Stimulated activated CD4-positive, alpha-beta T cell treated with anti-CD3 and anti-CD28 coated beads, TNF-alpha, amount 100 ng/mL, for 24 hours (primary cell): ENCODE measurements around the gene TBC1D22B.
"Not testable (repeated sequence)": the region's sequence is repeated elsewhere in the genome, so short reads cannot be mapped to it uniquely, and the experiment has no call there.

Experiments
- DNase-seq, 3 experiments: peaks; one replicate each; pipeline ENCODE4 v3.0.0-alpha.2; 2020; ENCODE audit warnings: low read depth in 3 of 3

The TBC1D22B gene

GRCh38 chr6:37265860-37266259, 8.3 kb downstream of the TBC1D22B start:
- no peak for DNase-seq

GRCh38 chr6:37269105-37269504, 11.5 kb downstream of the TBC1D22B start:
- DNase-seq, result no peak

DNA sequence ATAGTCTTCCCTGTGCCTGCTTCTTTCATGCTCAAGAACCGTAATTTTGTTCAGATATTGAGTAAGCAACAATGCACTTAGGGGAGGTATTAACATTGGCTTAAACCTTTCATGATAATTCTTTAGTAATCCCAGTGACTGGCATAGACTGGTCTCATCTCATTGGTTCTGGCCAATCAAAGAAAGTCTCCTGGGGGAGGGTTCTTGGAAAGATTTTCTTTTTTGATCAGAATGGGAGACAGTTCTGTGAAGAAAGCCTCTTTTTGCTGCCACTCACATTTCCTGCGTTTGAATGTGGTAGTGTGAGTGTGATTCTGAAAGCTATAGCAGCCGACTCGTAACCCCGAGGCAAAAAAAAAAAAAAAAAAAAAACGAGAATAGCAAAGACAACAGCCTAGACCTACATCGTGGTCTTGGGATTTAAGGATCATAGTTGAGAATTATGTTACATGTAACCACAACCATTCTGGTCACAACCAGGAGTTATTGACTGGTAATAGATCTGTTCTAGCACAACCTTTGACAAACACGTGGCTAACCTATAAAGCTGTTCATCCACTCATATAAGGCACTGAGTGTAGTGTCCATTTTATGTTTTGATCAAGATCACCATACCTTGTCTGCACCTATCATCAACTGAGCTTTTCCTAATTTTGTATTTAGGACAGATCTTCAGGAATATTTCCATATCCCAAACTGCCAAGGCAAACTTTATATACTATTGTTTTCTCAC, 15.4 kb downstream of the TBC1D22B start:
- DNase-seq, result no peak

GRCh38 chr6:37273690-37274089, 16.1 kb downstream of the TBC1D22B start:
- DNase-seq, result no peak

DNA sequence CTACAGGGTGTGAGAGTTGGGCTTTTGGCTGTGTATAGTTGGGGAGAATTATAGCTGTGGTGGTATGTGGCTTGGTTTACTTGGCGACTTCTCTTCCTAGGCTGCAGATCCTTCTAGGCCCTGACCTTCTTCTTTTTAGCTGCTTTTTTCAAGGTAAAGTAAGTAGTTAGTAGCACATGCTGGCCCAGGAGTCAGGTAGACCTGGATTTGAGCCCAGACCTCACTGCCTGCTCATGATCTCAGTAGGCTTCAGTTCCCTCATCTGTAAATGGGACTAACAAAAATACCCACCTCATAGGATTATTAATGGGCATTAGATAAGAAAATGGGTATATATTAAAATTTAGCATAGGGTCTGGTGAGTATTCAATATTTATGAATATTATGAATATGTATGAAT, 17.8 kb downstream of the TBC1D22B start:
- no peak for DNase-seq

- no peak for DNase-seq
Measured at GRCh38 chr6:37277001-37277409, 19.4 kb downstream of the TBC1D22B start.

GRCh38 chr6:37279366-37280134, 22.0 kb downstream of the TBC1D22B start:
- no peak for DNase-seq

DNA sequence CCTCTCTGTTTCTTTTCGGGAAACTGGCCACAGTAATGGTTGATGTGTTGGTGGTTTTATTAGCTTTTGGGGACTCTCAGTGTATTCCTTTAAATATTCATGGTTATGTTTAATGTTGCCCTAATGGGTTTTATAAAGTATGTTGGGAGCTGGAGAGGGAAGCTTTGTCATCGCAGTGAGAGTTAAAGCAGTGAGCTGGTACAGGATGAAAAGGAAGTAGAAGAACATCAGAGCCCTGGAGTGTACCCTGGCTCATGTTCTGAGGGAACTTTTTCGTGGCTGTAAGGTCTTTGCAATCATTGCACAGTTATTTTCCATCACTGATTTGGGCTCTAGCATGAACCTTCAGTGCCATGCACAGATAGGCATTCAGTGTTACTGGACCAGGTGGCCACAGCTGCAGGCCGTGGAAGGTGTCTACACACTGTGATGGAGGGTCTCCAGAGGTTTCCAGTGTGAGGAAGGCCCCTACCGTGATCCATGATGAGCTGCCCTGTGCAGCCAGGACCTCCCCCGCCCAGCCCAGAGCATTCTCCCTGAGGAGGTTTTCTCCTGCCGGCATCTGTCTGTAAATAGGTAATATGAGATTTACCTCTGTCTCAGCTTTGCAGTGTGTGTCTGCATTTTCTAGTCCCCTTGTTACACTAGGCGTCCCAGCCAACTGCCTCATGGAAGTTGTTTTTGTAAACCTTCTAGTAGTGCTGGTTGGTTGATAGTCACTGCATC, 22.8 kb downstream of the TBC1D22B start:
- DNase-seq, result no peak

GRCh38 chr6:37282371-37282770, 24.8 kb downstream of the TBC1D22B start:
- no peak for DNase-seq

DNA sequence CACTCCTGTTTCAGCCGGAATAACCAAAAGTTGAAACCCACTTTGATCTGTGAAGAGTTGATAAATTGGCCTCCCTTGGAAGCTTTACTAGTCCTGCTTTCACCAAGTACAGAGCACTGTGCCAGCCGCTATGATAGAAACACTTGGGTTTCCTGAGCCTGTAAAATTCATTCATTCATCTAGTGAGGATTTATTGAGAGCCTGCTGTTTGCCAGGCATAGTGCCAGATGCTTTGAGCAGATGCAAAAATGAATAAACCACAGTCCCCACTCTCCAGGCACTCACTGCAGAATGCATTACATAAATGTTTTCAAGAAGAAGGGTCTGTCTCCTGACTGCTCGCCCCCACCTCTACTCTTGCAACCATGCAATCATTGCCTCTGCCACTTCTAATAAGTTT, 25.7 kb downstream of the TBC1D22B start:
- no peak for DNase-seq

- no peak for DNase-seq
Measured at GRCh38 chr6:37283671-37284151, 26.1 kb downstream of the TBC1D22B start.

DNA sequence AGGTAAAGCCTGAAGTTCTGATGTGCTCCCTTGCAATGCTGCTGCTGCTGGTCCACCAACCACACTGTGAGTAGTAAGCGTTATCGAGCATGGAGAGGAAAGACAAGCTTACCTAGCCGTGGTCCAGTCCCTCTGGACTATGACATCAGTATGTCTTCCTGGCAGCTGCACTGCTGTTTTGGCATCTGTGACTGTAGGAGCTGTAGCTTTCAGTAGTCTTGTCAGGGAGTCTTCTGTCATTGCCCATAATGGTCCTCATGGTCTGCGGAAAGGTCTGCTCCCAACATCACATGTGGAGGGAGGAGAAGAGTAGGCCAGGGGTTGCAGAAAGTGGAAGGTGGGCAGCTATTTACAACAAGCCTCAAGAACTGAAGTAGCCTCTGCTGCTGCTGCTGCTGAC, 27.2 kb downstream of the TBC1D22B start:
- DNase-seq, result no peak

DNA sequence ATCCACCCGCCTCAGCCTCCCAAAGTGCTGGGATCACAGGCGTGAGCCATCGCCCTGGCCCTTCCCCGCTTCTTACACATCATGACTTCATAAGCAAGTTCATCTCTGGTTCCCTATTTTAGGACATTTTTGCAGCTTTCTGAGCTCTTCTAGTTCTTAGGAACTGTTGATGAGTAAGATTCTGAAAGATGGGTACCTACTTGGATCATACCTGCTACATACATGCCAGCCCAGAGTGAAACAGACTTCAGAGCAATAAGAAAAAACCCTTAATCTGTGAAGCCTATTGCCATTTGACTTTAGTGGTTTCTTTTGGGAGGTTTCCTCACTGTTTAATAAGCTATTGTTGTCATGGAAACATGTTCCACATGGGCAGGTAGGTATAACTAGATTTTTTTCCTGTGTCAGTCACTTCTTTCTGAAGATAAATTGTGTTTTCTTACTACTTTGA, 28.3 kb downstream of the TBC1D22B start:
- peak in 1 of 3 experiments; percentile 18 for DNase-seq

DNA sequence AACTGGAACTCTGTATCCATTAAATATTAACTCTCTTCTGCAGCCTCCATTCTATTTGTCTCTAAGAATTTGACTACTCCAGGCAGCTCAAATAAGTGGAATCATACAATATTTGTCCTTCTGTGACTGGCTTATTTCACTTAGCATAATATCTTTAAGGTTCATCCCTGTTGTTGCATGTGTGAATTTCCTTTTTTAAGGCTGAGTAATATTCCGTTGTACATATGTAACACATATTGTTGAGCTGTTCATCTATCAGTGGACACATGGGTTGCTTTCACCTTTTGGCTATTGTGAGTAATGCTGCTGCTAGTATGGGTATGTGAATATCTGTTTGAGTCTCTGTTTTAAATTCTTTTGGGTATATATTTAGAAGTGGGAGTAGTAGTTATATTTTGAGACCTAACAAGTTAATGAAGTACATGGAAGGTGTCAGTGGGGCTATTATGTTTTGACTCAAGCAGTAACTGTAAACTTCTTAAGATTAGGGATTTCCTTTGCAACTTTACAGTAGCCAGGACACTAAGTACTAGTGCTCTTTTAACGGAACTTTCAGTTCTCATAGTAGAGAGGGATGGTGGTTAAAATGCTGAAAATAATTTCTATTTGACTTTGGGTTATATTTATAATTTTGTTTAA, 30.1 kb downstream of the TBC1D22B start:
- DNase-seq, result no peak

- DNase-seq, result no peak
Measured at GRCh38 chr6:37288247-37288646, 30.7 kb downstream of the TBC1D22B start.

- DNase-seq, result peak in 2 of 3 experiments; percentile 0 to 14
Measured at GRCh38 chr6:37289931-37290330, 32.4 kb downstream of the TBC1D22B start.

DNA sequence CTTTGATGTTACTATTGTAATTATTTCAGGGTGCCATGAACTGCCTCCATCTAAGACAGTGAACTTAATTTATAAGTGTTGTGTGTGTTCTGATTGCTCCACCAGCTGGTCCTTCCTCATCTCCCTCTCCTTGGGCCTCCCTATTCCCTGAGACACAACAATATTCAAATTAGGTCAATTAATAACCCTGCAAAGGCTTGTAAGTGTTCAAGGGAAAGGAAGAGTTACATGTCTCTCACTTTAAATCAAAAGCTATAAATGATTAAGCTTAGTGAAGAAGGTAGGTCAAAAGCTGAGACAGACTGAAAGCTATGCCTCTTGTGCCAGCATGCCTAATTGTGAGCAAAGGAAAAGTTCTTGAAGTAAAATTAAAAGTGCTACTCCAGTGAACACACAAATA, 35.9 kb downstream of the TBC1D22B start:
- DNase-seq, result no peak

GRCh38 chr6:37297637-37298036, 40.1 kb downstream of the TBC1D22B start:
- not testable (repeated sequence) for DNase-seq

DNA sequence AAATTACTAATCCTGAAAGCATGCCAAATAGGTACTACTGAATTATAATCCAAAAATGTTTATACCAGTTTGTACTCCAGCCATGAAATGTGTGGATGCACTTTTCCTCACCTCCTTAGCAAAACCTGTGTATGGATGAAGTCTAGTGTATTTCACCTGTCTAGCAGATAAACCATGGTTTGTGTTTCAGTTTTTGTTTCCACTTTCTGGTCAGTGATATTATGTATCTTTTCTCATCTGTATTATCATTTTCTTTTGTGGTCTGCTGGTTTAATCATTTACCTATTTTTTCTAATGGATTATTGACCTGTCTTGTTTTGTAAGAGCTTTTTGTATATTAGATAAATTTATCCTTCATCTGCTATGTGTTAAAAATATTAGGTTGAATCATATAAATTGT, 41.4 kb downstream of the TBC1D22B start:
- no peak for DNase-seq

DNA sequence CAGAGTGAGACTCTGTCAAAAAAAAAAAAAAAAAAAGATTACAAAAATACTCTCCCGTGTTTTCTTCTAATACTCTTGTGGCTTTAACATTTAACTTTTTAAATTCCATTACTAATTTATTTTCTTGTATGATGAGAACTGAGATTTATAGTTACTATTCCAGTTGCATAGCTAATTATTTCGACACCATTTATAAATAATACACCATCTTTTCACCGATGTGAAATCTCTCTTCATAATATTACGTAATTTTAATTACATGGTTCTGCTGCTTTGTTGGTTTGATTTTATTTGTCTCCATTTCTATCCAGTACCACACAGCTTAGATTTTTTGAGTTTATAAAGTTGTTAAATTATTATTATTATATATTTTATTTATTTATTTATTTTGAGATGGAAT, 42.4 kb downstream of the TBC1D22B start:
- no peak for DNase-seq

- DNase-seq, result no peak
Measured at GRCh38 chr6:37302086-37302686, 44.6 kb downstream of the TBC1D22B start.
